ENCODE data around the gene GIPC2.
A peak's percentile ranks its signal among the peaks of the same experiment; 100 is the strongest.

Gene GIPC2

GRCh38 chr1:78153092-78153736 is 107.4 kb downstream of the GIPC2 start:
- peak; percentile 36 for DNase-seq

GRCh38 chr1:78155121-78155520 is 109.4 kb downstream of the GIPC2 start:
- DNase-seq: no peak

GRCh38 chr1:78156805-78157521 is 111.2 kb downstream of the GIPC2 start:
- peak; percentile 96 for DNase-seq

GRCh38 chr1:78165816-78166215 is 120.0 kb downstream of the GIPC2 start:
- peak; percentile 35 for DNase-seq

- DNase-seq: no peak
Measured at GRCh38 chr1:78168306-78168705, 122.5 kb downstream of the GIPC2 start.

GRCh38 chr1:78170859-78171258 is 125.1 kb downstream of the GIPC2 start:
- no peak for DNase-seq

GRCh38 chr1:78171736-78172590 is 126.2 kb downstream of the GIPC2 start:
- peak; percentile 78 for DNase-seq

- DNase-seq: peak; percentile 92
Measured at GRCh38 chr1:78176448-78176847, 130.7 kb downstream of the GIPC2 start.

GRCh38 chr1:78177708-78178270 is 132.0 kb downstream of the GIPC2 start:
- no peak for DNase-seq

- DNase-seq: no peak
Measured at GRCh38 chr1:78178816-78179215, 133.1 kb downstream of the GIPC2 start.

GRCh38 chr1:78184460-78185072 is 138.8 kb downstream of the GIPC2 start:
- no peak for DNase-seq

Data from fibroblast of skin of abdomen (primary cell).